CD4-positive, alpha-beta T cell (primary cell): ENCODE measurements around the gene AMACR. TPM values are rescaled to one million over a fixed set of nuclear protein-coding genes. Genes with fewer than 3 reads are reported as not detected.

Experiments used
- ATAC-seq: fragments of 200-7000 bp; cut with Tn5 transposase; one replicate; pipeline ENCODE4 v1.10.0; 2022; ENCODE audit warnings: mild to moderate bottlenecking; ENCODE audit not compliant: poor library complexity
- CTCF ChIA-PET: fragments of 350-600 bp; sonication (Branson Sonifier 250); formaldehyde crosslinking; loops from one replicate; lab custom pipeline; 2021; ENCODE audit warnings: antibody characterized with exemption, inconsistent platforms; lab: Charles Lee
- POLR2A ChIA-PET: fragments of 350-600 bp; sonication (Branson Sonifier 250); formaldehyde crosslinking; loops from one replicate; lab custom pipeline; 2021; ENCODE audit warnings: antibody characterized with exemption, inconsistent platforms; lab: Charles Lee
- DNase-seq, 14 experiments: peaks; one replicate each; pipeline ENCODE4 v3.0.0-alpha.2; 2013 to 2020; ENCODE audit warnings: mixed read lengths in 2 of 14
- H3K27ac ChIP-seq, 2 donors: one replicate each; pipeline versions ENCODE4 v1.5.1 to v1.7.0; 2013; ENCODE audit warnings: low read length in 2 of 2, low read depth in 1 of 2, mild to moderate bottlenecking in 1 of 2
- H3K27me3 ChIP-seq, 2 experiments: 1 replicate in 1 of 2; 2 replicates in 1 of 2; pipeline versions ENCODE4 v1.6.1 to v1.7.0; 2013; ENCODE audit warnings: low read length in 2 of 2, control low read depth in 1 of 2, mild to moderate bottlenecking in 1 of 2, moderate library complexity in 1 of 2; ENCODE audit not compliant: insufficient read depth in 2 of 2, control insufficient read depth in 1 of 2
- H3K36me3 ChIP-seq: one replicate; pipeline ENCODE4 v1.6.1; 2013; ENCODE audit warnings: low read length, control low read depth; ENCODE audit not compliant: insufficient read depth
- H3K4me1 ChIP-seq: one replicate; pipeline ENCODE4 v1.6.1; 2013; ENCODE audit warnings: low read length, control low read depth; ENCODE audit not compliant: insufficient read depth
- H3K4me3 ChIP-seq: one replicate; pipeline ENCODE4 v1.5.1; 2013; ENCODE audit warnings: mild to moderate bottlenecking, low read length, moderate library complexity
- H3K9me3 ChIP-seq, 2 experiments: 1 replicate in 1 of 2; 2 replicates in 1 of 2; pipeline versions ENCODE4 v1.6.1 to v1.7.0; 2013; ENCODE audit warnings: low read length in 2 of 2, mild to moderate bottlenecking in 2 of 2, control low read depth in 1 of 2, moderate library complexity in 1 of 2; ENCODE audit not compliant: control insufficient read depth in 1 of 2, insufficient read depth in 1 of 2
- H3K27ac Mint-ChIP-seq: one replicate; pipeline ENCODE4 v1.8.0; 2020; ENCODE audit warnings: mixed read lengths
- H3K27me3 Mint-ChIP-seq: one replicate; pipeline ENCODE4 v1.8.0; 2021; ENCODE audit warnings: mixed read lengths
- H3K36me3 Mint-ChIP-seq: one replicate; pipeline ENCODE4 v1.8.0; 2021; ENCODE audit warnings: low read depth, mixed read lengths
- H3K4me1 Mint-ChIP-seq: one replicate; pipeline ENCODE4 v1.8.0; 2021; ENCODE audit warnings: low read depth, mixed read lengths
- H3K4me3 Mint-ChIP-seq: one replicate; pipeline ENCODE4 v1.8.0; 2020; ENCODE audit warnings: mild to moderate bottlenecking, mixed read lengths
- H3K9me3 Mint-ChIP-seq: one replicate; pipeline ENCODE4 v1.8.0; 2020; ENCODE audit warnings: mixed read lengths
- CTCF ChIP-seq: fragments of 200-600 bp; IDR thresholded peaks from one replicate; pipeline ENCODE4 v1.8.0; 2022; ENCODE audit warnings: antibody characterized with exemption, mild to moderate bottlenecking
- intact Hi-C, 2 experiments: fragments of 100-400 bp; cut with DNase I in 1 of 2; cut with micrococcal nuclease in 1 of 2; formaldehyde crosslinking; loops; one replicate each; pipeline versions ENCODE4 v1.15.1 to v1.9.0; 2023 to 2025; cut with DNase I, micrococcal nuclease
- total RNA-seq, 174 experiments: library from RNA in 2 of 174; stranded (reverse) in 2 of 174; gene quantifications; one replicate each; pipeline ENCODE4 v1.2.3 and lab custom pipeline; 2021 to 2026

The AMACR gene
- total RNA-seq, 2 experiments from 2014 or later: 1.3 to 1.4 TPM

GRCh38 chr5:33985447-33985846, 22.4 kb downstream of the AMACR start:
- H3K9me3 ChIP-seq: no peaks in the 10 kb centered on the region
- ChIA-PET POLR2A (no interaction called here), CTCF (no interaction called here)
- H3K27me3 ChIP-seq: no peaks in the 10 kb centered on the region
- Mint-ChIP-seq H3K4me3 (no peak overlapping the region), H3K9me3 (no peaks in the 10 kb centered on the region), H3K36me3 (peaks cover 28% of the 10 kb centered on the region), H3K27ac (no peak overlapping the region), H3K4me1 (no peaks in the 10 kb centered on the region), H3K27me3 (no peaks in the 10 kb centered on the region)
- H3K4me1 ChIP-seq: no peaks in the 10 kb centered on the region
- intact Hi-C loops: no loop called here
- H3K4me3 ChIP-seq: no peak overlapping the region
- TF ChIP-seq CTCF: no peak
- ATAC-seq (no peak), DNase-seq (no peak)
- peaks cover 16% of the 10 kb centered on the region for H3K36me3 ChIP-seq
- no peak overlapping the region for H3K27ac ChIP-seq

- TF ChIP-seq CTCF: no peak
- Mint-ChIP-seq H3K4me1 (no peaks in the 10 kb centered on the region), H3K27me3 (no peaks in the 10 kb centered on the region), H3K27ac (no peak within 1 kb of the TSS), H3K9me3 (no peaks in the 10 kb centered on the region), H3K36me3 (peaks cover 24% of the 10 kb centered on the region), H3K4me3 (no peak within 1 kb of the TSS)
- no peaks in the 10 kb centered on the region for H3K4me1 ChIP-seq
- peaks cover 16% of the 10 kb centered on the region for H3K36me3 ChIP-seq
- CTCF ChIA-PET: no interaction called here
- DNase-seq (no peak), ATAC-seq (no peak)
- no peak within 1 kb of the TSS for H3K27ac ChIP-seq
- intact Hi-C loops: no loop called here
- no peaks in the 10 kb centered on the region for H3K9me3 ChIP-seq
- no peaks in the 10 kb centered on the region for H3K27me3 ChIP-seq
- no peak within 1 kb of the TSS for H3K4me3 ChIP-seq
- POLR2A ChIA-PET: no interaction called here
Measured at GRCh38 chr5:33984671-33985124, 23.2 kb downstream of the AMACR start, which contains the start of gene SLC45A2. SLC45A2 (minus strand) TSS chr5:33984693; CDS start chr5:33984583, 110 bp downstream.

- Histone ChIP-seq H3K27ac (no peak overlapping the region), H3K4me1 (no peaks in the 10 kb centered on the region), H3K4me3 (no peak overlapping the region), H3K36me3 (peaks cover 14% of the 10 kb centered on the region), H3K27me3 (no peaks in the 10 kb centered on the region), H3K9me3 (no peaks in the 10 kb centered on the region)
- H3K9me3 Mint-ChIP-seq: no peaks in the 10 kb centered on the region
- ATAC-seq (no peak), DNase-seq (no peak)
- H3K36me3 Mint-ChIP-seq: peaks cover 20% of the 10 kb centered on the region
- ChIA-PET CTCF (no interaction called here), POLR2A (no interaction called here)
- H3K27me3 Mint-ChIP-seq: no peaks in the 10 kb centered on the region
- no peak overlapping the region for H3K4me3 Mint-ChIP-seq
- no peak overlapping the region for H3K27ac Mint-ChIP-seq
- TF ChIP-seq CTCF: no peak
- intact Hi-C loops: no loop called here
- H3K4me1 Mint-ChIP-seq: no peaks in the 10 kb centered on the region
Measured at GRCh38 chr5:33984178-33984577, 23.7 kb downstream of the AMACR start.
